DND-41 (cell line): ENCODE data around the gene RNF113A.
"Not testable (repeated sequence)": the region's sequence is repeated elsewhere in the genome, so short reads cannot be mapped to it uniquely, and the experiment has no call there.

Experiments
- CTCF ChIP-seq: IDR thresholded peaks from 2 replicates; pipeline ENCODE4 v1.5.1; 2012; ENCODE audit warnings: borderline replicate concordance, low read length, moderate library complexity, mild to moderate bottlenecking; ENCODE audit not compliant: poor library complexity, severe bottlenecking; ENCODE audit errors: extremely low read depth
- EZH2 ChIP-seq: IDR thresholded peaks from 3 replicates; pipeline ENCODE4 v1.6.1; 2012; ENCODE audit warnings: borderline replicate concordance, low read depth, mild to moderate bottlenecking, moderate library complexity, low read length, inconsistent platforms; ENCODE audit not compliant: severe bottlenecking

DNA sequence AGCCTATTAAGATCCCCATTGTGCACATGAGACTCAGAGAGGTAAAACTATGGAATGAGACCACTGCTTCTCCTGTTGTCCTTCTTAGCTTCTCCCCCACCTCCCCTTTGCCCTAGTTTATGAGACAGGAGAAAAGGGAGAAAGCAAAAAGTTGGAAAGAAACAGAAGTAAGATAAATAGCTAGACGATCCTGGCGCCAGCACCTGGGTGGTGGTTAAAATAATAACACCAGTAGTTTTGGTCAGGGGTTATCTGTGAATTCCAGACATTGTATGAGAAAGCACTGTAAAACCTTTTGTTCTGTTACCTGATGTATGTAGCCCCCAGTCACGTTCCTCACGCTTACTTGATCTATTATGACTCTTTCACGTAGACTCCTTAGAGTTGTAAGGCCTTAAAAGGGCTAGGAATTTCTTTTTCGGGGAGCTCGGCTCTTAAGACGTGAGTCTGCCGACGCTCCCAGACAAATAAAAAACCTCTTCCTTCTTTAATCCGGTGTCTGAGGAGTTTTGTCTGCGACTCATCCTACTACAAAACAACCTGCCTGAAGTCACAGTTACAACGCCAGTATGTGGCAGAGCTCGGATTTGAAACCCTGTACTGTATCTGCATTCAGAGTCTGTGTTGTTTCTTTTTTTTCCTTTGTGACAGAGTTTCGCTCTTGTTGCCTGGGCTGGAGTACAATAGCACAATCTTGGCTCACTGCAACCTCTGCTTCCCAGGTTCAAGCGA lies 20.6 kb upstream of the RNF113A start:
- not testable (repeated sequence) for TF ChIP-seq CTCF, EZH2
